B cell (primary cell): ENCODE measurements around the gene ARPC1A.

Source experiments
- EZH2 ChIP-seq: IDR thresholded peaks from 2 replicates; pipeline ENCODE4 v1.6.1; 2012; ENCODE audit warnings: borderline replicate concordance, low read depth, mild to moderate bottlenecking, moderate library complexity, low read length; ENCODE audit not compliant: insufficient read depth, poor library complexity, severe bottlenecking
- TF ChIP-seq, protein P1 (sequence below): fragments of 200-600 bp; IDR thresholded peaks from one replicate; pipeline ENCODE4 v1.8.0; 2022; ENCODE audit warnings: antibody characterized with exemption, mild to moderate bottlenecking

DNA sequence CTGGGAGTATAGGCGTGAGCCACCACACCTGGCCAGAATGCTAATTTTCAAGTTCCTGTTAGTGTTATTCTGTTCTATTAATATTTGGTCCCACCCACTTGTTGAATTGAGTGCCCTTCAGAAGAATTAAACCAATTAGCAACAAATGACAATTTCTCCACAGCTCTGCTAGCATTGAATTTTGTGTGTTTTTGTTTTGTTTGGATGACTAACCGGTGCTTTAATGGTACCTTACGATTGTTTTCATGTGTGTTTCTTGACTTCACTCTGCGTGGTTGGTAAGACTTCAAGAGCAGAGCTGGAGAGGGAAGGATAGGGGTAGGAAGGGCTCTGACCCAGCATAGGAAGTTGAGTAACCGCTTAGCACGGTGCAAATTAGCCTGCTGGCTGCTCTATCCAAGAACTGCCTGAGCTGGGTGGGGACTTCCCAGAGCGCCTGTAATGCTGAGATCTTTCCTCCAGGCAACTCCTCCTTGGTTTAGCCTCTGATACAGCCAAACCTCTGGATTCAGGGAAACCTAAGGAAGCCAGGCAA lies 53.4 kb downstream of the ARPC1A start:
- TF ChIP-seq, protein P1, sequence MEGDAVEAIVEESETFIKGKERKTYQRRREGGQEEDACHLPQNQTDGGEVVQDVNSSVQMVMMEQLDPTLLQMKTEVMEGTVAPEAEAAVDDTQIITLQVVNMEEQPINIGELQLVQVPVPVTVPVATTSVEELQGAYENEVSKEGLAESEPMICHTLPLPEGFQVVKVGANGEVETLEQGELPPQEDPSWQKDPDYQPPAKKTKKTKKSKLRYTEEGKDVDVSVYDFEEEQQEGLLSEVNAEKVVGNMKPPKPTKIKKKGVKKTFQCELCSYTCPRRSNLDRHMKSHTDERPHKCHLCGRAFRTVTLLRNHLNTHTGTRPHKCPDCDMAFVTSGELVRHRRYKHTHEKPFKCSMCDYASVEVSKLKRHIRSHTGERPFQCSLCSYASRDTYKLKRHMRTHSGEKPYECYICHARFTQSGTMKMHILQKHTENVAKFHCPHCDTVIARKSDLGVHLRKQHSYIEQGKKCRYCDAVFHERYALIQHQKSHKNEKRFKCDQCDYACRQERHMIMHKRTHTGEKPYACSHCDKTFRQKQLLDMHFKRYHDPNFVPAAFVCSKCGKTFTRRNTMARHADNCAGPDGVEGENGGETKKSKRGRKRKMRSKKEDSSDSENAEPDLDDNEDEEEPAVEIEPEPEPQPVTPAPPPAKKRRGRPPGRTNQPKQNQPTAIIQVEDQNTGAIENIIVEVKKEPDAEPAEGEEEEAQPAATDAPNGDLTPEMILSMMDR, result no peak
- no peak for TF ChIP-seq EZH2
